Effector CD8-positive, alpha-beta T cell (primary cell): ENCODE data around the gene ROBO2.

ENCODE experiments used
- DNase-seq: peaks from one replicate; lab custom pipeline; 2025; lab: John Stamatoyannopoulos, UW

The ROBO2 gene

DNA sequence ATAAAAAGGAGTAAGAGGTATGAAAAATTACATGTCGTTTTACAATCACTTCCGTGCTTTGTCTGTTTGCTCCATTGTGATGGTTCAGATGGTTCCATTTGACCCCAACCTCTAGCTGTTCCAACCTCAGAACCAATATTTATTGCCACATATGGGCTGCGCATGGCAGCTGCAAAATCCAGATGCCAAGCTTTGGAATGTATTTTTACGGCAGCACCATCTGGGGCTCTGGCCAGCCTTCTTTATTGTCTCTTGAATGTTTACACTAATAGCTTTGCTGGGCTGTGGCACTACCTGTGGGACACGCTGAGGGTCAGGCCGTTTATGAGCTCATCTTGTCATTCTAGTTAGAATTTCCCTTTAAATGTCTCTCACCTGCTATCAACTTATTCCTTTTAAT, 219.8 kb downstream of the ROBO2 start:
- no peak for DNase-seq

DNA sequence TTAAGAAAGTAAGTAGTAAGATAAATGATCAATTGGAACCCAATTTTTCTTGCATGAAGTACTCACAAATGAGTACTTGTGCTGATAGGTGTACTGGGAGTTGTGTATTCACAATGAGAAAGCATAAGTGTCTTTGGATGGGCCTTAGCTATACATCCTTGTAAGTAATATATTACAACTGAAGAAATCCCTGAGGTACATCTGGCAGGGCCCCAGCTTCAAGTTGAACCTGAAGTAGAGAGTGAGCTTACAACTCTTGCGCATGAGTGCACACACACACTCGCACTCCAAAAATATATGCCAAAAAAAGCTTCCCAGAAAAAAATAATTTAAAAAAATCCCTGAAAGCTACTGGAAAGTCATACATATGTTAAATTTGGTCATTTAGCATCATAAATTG, 222.5 kb downstream of the ROBO2 start:
- DNase-seq: no peak

DNA sequence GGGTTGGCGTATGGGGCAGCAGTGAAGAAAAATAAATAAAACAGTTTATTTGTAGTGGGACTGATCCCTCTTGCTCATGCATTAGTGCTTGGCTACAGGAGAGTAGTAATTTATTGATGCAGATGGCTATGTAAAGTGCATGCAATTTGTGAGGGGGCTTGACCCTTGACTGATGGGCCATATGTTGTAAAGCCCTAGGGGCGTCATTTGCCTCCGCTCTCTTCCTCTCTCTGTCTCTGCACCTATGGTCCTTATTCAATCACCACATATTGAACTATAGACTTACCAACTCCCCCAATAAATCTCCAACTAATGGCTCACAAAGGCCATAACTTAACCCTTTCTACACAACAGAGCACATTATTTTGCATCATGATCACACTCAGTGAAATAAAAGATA, 227.7 kb downstream of the ROBO2 start:
- DNase-seq: no peak

DNA sequence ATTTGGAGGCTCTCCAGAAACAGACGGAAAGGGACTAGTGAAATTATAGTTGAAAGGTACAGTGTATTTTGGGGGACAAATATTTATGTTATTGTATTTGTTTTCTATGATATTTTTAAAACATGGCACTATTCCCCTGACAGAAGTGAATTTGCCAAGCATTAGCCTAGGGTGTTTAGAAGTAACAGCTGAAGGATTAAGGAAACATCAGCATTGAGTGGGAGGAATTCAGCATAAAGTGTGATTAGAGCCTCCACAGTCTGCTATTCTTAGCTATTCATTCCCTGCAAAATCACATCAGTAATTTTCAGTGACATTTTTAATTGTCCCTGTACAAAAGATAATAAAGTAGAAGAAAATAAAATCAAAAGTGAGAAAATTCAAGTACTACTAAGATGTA, 231.4 kb downstream of the ROBO2 start:
- DNase-seq: no peak

DNA sequence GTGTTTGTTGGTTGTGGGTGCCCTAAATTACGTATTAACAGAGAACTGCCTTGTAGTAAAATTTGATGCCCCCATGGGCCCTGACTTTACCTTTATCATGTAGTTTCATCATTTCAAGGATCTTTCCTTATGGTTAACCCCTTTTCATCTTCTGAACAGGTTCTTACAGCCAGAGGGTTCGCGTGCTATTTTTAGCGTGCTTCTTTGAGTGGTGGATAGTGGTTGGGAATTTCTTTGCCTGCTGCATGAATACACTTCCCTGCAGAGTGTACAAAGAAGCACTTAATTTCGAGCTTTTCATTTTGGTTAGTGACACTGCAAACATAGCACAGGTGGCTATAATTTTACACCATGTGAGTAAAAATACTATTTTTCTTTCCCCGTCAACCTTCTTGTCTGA, 231.8 kb downstream of the ROBO2 start:
- no peak for DNase-seq

DNA sequence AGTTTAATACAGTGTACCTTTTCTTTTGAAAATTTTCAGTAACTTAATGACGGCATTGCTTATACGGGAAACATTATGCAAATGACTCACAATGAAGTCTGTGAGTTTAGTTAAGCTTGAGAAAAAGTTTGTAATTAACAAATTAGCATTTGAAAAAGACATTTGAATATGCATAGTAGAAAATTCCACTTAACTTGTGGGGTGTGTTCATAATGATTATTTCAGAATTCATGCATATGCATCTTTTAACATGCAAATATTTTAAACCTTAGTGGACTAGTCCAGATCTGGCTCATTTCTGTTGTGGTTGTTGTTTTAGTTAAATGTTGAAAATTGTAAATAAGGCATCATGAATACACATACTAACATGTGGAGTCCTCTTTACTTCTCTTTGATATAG, 239.4 kb downstream of the ROBO2 start:
- no peak for DNase-seq

DNA sequence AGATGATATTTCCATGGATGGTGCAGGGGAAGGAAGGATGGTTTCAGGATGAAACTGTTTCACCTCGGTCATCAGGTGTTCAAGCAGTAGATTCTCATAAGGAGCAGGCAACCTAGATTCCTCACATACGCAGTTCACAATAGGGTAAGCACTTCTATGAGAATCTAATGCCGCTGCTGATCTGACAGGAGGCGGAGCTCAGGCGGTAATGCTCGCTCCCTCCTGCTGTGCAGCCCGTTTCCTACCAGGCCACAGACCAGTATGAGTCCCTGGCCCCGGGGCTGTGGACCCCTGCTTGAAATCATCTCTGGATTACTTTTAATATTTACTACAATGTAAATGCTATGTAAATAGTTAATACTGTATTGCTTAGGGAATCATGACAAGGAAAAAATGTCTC, 241.8 kb downstream of the ROBO2 start:
- no peak for DNase-seq

DNA sequence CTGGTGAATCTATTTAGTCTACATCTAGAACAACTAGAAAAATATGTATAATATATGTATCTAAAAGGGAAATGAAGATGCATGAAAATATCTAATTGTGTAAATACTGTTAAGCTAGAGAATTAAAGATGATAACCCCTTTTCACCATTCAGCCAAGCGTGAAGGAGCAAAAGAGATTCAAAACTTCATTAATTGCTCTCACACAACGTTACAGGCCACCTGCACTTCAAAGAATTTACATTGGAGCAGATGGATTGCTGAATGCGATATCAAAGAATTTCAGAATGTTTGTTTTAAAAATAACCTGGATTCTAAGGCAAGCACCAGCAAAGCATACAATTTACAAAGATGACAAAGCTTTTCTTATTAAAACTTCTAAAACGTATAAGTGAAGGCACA, 243.2 kb downstream of the ROBO2 start:
- DNase-seq: no peak

DNA sequence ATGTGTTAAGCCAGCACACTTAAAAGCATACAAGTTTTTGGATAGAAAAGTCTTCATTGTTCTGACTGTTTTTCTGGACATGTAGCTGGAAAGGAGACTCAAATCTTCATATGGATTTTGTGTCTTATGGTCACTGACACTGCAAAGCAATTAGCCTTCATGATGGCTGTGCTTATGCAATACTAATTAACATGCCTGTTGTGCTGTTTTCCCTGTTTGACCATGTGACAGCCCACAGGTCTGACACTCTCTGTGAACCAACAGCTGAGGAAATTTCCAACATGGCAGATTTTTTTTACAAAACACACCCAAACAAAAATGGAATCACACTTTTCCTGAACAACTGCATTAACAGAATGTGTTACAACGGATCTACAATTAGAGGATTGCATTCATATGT, 248.4 kb downstream of the ROBO2 start:
- no peak for DNase-seq

DNA sequence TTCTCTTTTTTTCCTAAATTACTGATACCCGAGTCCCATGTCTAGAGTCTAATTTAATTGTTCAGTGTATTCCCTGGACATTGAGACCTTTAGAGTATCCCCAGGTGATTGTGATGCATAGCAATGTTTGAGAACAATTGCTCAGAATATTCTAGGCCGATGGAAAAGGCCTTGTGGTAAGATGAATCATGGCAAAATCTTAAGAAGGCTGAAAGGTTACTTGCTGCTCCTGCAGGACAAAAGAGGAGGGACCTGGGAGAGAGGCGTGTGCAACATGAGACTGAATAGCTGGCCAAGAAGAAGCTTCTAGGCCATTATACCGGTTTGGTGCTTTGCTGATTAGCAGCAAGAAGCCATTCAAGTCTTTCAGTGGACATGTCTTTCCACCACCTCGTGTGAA, 256.6 kb downstream of the ROBO2 start:
- no peak for DNase-seq

DNA sequence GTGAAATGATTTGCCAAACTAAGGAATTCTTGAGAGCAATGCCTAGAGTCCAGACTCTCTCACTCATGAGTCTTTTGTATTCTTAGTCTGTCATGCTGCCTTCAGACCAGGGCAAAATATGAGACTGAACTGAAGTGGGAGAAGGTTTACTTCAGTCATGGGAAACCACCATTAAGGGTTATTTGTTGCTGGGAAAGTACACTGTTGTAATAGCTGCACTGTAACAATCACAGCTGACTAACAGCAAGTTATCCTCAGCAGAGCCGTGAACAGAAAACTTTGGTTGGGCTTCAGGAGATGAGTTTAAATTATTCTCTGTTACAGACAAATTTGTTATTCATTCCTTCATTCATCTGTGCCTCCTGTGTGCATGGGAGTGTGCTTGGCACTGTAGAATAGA, 258.5 kb downstream of the ROBO2 start:
- no peak for DNase-seq

DNA sequence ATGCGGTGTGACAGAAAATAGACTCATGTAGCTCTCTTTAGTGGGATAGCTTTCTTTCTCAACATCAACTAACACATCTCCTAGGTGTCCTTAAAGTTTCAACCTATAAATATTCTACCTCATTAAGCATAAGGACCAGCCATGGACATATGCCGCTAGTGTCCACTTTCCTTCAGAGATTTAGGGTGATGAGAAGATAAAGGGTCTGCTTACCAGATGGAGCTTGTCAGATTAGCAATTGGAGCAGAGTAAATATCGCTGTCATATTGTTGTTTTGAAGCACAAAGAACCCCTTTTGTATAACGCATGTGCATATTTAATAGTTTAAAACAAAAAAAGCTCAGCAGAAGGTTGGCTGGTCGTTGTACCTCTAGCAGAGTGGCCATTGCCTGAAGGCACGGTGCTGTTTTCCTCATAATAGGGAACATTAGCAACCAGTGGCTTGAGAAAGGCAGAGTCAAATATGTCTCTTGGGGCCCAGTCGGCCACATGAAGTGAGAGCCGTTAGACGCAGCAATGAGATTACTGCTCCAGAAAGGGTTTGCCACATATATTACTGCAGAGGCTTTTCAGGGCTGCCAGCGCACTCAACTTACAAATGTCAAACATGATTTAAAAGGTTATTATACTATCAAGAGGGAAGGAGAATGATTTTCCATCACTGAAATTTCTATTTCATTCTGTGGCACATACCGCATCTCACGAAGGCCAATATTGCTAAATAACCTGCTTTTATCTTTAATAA, 264.2 kb downstream of the ROBO2 start:
- DNase-seq: no peak

DNA sequence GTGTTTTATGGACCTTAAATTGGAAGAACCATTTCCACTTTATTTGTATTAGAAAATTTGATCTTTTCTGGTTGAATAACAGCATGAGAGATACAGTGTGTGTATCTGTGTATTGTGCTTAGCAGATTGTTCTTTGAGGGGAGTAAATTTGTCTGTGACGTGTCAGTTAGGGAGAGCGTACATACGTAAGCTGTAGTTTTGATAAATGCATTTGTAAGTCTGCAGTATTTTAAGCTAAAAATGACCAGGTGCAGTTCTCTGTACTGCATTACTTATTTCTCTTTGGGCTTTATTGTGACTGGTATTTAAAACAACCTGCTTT, 264.8 kb downstream of the ROBO2 start:
- DNase-seq: no peak

DNA sequence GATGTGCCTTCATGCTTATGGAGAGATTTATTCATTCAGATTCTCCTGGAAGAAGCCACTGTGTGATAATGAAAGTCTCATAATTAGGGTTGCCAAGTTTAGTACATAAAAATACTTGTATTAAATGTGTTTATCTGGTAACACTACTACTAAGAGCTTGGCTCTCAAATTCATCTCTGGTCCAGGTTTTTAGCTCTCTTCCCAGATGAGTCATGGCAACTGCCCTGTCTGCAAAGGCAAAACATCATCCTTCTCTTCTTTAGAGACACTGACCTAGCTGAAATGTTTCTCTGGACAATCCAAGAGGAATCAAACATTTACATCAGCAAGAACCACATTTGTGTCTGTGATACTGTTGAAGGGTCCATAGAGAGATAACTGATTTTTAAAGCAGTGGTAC, 269.6 kb downstream of the ROBO2 start:
- DNase-seq: no peak

DNA sequence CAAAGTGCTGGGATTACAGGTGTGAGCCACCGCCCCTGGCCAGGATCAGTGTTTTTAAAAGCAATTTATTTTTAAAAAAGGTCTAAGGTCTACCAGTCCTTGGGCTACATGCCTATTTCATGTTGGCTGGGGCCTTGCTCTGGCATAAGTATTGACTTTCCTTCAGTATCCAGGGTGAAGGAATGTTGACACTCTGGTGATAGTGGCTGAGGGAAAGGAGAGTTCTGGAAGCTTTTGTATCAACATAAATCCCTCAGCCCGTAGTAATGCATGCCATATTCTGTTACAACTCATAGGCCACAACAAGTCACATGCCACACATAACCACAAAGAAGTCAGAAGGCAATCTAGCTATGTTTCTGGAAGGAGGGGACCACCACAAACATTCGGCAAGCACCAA, 273.9 kb downstream of the ROBO2 start:
- no peak for DNase-seq

DNA sequence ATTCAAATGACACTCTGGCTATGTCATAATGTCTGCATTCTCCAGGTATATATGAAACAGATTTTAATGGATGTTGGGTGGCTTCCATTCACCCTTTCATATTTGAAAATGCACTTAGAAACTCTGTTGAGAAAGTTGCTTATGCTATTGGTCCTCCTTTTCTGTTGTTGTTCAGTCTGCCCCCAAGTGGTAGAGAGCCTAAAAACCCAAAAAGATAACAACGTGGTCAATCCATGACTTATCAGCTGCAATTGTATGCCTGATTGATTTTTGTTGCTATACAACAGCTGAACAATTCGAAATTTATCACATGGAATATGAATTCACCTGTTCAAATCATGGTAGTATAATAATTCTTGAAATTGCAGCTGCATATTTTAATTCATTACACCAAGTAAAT, 279.8 kb downstream of the ROBO2 start:
- DNase-seq: no peak

DNA sequence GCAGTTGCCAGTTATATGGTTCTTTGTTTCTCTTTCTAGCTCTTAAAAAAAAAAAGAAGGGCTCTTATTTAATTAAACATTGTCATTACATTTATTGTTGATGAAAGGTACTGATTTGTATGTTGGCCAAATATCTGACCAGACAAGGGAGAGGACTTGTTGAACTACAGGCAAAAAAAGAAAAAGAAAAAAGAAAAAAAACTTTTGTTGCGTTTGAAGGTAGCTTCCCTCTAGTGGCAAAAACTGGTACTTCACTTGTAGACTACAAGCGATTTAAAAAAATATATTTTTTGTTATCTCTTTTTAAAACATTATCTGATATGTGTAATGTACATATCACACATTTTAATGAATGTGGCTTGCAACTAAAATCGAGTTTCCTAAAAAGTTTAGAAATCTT, 280.6 kb downstream of the ROBO2 start:
- DNase-seq: no peak

DNA sequence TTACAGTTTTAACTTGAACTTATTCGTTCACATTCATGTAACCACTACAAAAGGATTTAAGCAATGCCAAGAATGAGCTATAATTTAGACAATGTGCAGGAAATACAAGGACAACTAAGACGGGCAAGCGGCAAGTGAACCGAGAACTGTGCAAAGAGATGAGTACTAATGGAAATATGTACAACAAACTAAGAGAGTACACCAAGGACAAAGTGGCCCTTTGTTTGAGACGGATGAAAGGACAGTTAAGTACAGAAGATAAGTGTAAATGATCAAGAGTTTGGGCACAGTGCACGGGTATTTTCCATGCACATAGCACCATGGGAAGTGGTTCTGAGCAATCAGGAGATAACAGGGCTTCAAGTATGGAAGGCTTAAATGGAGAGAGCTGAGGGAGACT, 281.7 kb downstream of the ROBO2 start:
- no peak for DNase-seq

DNA sequence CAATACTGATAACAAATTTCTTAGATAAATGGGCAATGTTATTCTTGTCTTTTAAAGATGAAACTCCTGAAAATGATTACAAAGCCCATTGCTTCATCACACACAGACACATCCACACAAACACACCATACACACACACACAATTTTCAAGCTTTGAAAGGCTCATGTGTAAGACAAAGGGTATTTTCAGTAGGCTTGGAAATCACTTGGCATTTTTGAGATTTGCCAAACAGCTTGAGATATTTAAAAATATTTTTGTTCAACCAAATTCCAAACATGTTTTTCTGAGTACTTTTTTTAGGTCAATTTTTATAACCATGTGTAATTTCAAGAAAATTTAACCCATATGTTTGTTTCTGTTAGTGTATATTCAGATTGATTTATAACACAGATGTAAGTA, 283.7 kb downstream of the ROBO2 start:
- no peak for DNase-seq

DNA sequence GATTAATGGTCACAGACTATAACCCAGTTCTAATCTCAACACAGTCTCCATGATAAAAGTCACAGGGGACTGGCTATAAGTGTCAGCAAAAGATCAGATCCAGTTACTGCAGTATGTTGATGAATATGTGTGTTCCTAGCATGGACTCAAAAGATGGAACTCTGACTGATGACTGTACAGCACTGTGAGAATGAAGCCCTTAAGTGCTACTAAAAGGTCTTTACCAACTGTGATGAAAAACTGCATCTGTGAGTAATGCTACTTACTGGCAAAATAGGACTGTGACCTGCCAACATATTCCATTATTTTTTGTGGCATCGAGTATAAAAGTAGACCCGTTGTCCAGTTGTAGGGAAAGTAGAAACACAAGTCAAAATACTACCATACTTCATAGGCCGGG, 284.2 kb downstream of the ROBO2 start:
- no peak for DNase-seq

DNA sequence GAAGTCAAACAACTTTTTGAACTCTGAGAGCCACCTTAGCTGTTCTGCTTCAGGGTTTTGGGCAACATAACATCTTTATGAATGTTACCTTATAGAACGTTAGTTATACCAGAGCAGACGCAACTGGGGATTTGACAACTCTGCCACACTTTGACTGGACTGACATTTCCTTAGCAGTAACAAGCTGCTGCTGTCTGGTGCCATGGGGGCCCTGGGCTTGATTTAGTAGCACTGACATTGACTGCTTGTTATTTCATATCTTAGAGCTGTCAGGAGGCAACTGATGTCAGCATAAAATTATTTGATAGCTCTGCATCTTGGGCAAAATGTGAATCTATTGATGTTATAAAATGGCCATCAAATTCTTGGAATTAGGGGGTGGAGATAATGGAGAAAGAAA, 285.4 kb downstream of the ROBO2 start:
- no peak for DNase-seq

DNA sequence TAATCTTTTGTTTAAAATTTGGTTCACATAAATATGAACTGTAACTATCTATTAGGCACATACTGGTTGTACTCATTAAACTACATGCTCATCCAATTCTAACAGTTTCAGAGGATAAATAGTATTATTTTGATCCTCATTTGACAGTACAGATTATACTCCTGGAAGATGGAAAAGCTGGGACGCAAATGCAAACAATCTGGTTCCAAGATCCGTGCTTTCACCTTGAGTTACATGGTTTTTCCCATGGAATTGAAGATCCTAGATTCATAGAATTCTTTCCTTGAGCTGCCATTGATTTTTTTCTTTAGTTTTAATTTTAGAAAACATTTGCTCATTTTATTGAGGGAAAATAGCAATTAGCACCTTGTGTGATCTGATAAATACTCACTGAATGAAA, 285.8 kb downstream of the ROBO2 start:
- DNase-seq: no peak

DNA sequence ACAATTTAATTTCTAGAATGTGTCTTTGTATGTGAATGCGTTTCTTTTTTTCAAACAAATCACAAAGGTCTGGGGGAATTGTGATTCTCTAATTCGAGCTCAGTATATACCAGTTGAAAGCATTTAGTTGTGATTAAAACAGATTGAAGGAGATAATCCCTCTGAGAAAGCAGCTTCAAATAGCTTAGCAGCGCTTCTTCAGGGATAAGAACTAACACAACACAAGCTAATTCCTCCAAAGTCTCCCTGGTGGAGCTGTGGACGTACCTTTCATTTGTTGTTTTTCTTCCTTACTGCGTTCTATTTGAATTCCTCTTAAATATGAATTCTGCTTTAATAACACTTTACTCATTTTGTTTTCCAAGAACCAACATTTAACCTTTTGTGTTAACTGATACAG, 286.7 kb downstream of the ROBO2 start:
- no peak for DNase-seq

DNA sequence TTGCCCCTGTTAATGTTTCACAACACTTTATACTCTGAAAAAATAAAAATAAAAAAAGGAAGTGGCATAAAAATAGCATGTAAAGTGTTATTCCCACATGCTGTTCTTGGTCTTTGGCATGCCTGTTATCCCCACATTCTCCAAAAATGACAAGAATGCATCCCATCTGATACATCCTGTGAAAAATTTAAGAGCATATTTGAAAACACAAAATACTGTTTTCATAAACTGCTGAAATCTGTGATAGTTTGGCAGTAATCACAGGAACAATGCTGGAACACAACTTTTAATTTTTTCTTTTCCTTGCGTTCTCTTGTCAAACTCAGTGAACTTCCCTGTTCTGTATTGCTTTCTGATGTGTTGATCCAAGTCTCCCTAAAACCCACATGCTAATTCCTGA, 288.8 kb downstream of the ROBO2 start:
- DNase-seq: no peak

DNA sequence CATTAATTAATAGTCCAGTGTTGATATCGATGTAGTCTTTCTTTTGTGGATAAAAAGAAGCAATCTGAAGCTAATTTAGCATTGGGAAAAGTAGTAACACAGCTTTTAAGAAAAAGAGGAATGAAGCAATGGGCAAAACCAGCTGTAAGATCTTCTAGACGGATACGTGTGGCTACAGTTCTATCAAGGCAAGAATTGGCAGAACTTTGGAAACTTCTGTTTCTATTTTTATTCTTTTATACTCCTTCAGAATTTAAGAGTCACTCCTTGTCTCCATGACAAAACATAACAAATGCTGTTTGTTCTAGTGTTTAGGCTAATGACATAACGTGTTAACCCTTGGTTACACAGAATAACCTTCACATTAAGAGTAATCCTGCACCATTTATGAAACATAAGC, 289.2 kb downstream of the ROBO2 start:
- no peak for DNase-seq
